Psoas muscle (tissue), 8 donors: ENCODE data around the gene PTGDR2. TPM values are rescaled to one million over a fixed set of nuclear protein-coding genes. Genes with fewer than 3 reads are reported as not detected.

Experiments
- ATAC-seq, 4 donors: fragments of 200-7000 bp; cut with Tn5 transposase; one replicate each; pipeline ENCODE4 v1.9.1; 2020; ENCODE audit warnings: moderate library complexity in 3 of 4, mild to moderate bottlenecking in 2 of 4
- DNase-seq, 2 donors: peaks; one replicate each; pipeline ENCODE4 v3.0.0-alpha.2; 2020
- H3K27ac ChIP-seq: fragments of 200-600 bp; one replicate; pipeline ENCODE4 v1.8.0; 2022
- H3K27me3 ChIP-seq, 3 donors: fragments of 200-600 bp in 1 of 3; one replicate each; pipeline versions ENCODE4 v1.6.1 to v1.8.0; 2013 to 2022; ENCODE audit warnings: low read length in 2 of 3, mild to moderate bottlenecking in 2 of 3, moderate library complexity in 1 of 3; ENCODE audit not compliant: insufficient read depth in 3 of 3
- H3K36me3 ChIP-seq, 2 donors: fragments of 200-600 bp in 1 of 2; one replicate each; pipeline versions ENCODE4 v1.6.1 to v1.8.0; 2013 to 2022; ENCODE audit warnings: low read depth in 1 of 2, mild to moderate bottlenecking in 1 of 2, moderate library complexity in 1 of 2; ENCODE audit not compliant: insufficient read depth in 1 of 2
- H3K4me1 ChIP-seq: fragments of 200-600 bp; one replicate; pipeline ENCODE4 v1.8.0; 2022
- H3K4me3 ChIP-seq: fragments of 200-600 bp; one replicate; pipeline ENCODE4 v1.8.0; 2022; ENCODE audit warnings: mild to moderate bottlenecking
- H3K9me3 ChIP-seq: fragments of 200-600 bp; one replicate; pipeline ENCODE4 v1.8.0; 2022
- WGBS, 3 donors: extraction: QIAGEN DNeasy Blood & Tissue Kit; methylation state at CpG; one replicate each; pipeline versions ENCODE4 v1.1.6 to v1.1.7; 2013; 5-methylcytosine and 5-hydroxymethylcytosine counted together
- intact Hi-C, 2 donors: fragments of 100-400 bp; cut with DNase I; formaldehyde crosslinking; loops; one replicate each; pipeline versions ENCODE4 v1.11.0 to v1.14.2; 2022
- polyA plus RNA-seq, 3 donors: library from polyadenylated mRNA; stranded (reverse); fragments of 200-250 nt; gene quantifications; one replicate each; pipeline ENCODE4 v1.2.3, GENCODE V29; 2013
- total RNA-seq, 4 donors: library from RNA; stranded (reverse); fragmentation: NEBNext Ultra II Directional in 2 of 4; extraction: Animal tissue kit (Norgen Biotek cat#: 25700) in 2 of 4; gene quantifications; one replicate each; pipeline versions ENCODE4 v1.2.1 to v1.2.4, GENCODE V29; 2021 to 2023
- TF ChIP-seq, protein P1 (sequence below): fragments of 200-600 bp; IDR thresholded peaks from one replicate; pipeline ENCODE4 v1.8.0; 2022; ENCODE audit warnings: antibody characterized with exemption
- donor health status: healthy with polysubstance abuse.
- donor health status: DM: no; HTN: no; CAD: no; lungs with moderate emphysema.
- donor health status: Bipolar disorder and iron deficiency.
- donor health status: healthy.
- donor health status: DM: yes; HTN: yes; CAD: no.
- donor health status: DM: no; HTN: no; CAD: no.
- donor health status: DM: no; HTN: no; CAD: no.
- donor health status: DM: yes; HTN: yes; CAD: no.

The PTGDR2 gene
- total and polyA plus RNA-seq, 7 donors: 0.53 to 13.9 (median 1.2) TPM

DNA sequence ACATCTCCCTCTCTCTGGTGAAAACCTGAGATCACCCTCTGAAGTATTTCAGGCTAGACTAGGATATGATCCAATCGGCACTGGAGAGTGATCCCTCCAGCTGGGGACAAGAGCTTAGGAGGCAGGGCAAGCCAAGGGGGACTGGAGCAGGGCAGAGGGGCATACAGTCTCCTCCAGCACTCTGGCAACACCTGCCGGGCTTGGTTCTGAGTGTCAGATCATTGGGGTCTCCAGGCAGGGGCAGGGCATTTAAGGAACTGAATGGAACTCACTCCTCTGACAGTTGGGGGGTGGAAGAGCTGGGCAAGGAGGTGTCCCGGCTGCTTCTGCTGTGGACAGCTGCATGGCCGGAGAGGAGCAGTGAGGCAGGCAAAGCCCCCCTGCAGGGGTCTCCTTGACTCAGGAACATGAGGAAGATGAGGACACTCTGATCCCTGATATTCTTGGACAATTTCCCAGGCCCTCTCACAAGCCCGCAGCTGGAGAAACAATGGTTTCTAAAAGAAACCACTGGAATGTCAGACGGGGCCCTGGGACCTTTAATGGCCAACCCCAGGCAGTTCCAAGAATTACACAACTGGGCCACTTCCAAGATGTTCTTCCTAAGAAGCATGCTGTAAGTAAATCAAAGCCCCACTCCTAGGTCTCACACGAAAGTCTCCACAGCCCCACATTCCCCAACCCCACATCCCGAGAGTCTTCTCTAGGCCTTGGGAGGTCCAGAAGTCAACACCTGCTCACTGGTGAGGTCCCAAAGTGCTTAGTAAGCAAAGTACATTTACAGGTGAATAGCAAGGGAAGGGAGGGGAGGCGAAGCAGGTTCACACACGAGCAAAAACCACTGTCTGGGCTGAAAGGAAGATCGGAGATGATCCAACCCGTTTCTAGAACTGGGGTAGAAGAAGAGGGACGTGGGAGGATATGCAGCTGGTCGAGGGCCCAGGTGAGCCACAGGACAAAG is 15.0 kb downstream of the PTGDR2 start:
- peak overlapping the region; percentile 99 for H3K4me3 ChIP-seq
- H3K27me3 ChIP-seq: no peaks in the 10 kb centered on the region
- no peaks in the 10 kb centered on the region for H3K9me3 ChIP-seq
- H3K36me3 ChIP-seq: no peaks in the 10 kb centered on the region
- peaks cover 28% of the 10 kb centered on the region for H3K4me1 ChIP-seq
- intact Hi-C loops: loop anchor here (5.0 to 10.0 kb wide), 2 partner anchors 62 to 324 kb away; partner anchors contain the start of gene VPS37C (in 1 of the 2)
- peak in 1 of 4 donors; percentile 21 for ATAC-seq
- peak overlapping the region; percentile 90 for H3K27ac ChIP-seq
- TF ChIP-seq, protein P1, sequence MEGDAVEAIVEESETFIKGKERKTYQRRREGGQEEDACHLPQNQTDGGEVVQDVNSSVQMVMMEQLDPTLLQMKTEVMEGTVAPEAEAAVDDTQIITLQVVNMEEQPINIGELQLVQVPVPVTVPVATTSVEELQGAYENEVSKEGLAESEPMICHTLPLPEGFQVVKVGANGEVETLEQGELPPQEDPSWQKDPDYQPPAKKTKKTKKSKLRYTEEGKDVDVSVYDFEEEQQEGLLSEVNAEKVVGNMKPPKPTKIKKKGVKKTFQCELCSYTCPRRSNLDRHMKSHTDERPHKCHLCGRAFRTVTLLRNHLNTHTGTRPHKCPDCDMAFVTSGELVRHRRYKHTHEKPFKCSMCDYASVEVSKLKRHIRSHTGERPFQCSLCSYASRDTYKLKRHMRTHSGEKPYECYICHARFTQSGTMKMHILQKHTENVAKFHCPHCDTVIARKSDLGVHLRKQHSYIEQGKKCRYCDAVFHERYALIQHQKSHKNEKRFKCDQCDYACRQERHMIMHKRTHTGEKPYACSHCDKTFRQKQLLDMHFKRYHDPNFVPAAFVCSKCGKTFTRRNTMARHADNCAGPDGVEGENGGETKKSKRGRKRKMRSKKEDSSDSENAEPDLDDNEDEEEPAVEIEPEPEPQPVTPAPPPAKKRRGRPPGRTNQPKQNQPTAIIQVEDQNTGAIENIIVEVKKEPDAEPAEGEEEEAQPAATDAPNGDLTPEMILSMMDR: no peak
- WGBS, 3 donors: 46 to 54% (median 47%) methylated on average over 14 of the region's 14 CpGs
- DNase-seq: peak; percentile 45 to 72

DNA sequence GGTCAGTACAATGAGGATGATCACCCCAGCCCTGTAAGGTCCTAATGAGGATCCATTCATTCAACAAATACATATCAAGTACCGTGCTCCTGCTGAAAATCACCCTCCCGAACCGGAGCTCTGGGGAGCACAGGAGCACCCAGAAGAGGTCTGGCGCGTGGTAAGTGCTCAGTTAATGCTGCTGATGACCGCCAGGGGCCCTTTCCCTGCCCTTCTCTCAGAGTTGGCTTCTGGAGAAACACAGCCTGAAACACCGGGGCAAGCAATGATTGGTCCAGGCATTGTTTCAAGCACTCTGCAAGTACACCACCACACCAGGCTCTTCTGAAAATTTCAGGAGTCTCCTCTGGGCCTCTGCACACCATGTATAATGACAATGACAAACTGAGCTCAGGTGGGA is 17.6 kb downstream of the PTGDR2 start:
- no peak for DNase-seq
- peaks cover 9% of the 10 kb centered on the region for H3K4me1 ChIP-seq
- intact Hi-C loops: loop anchor here in 1 of 2 donors (10.0 kb wide), 1 partner anchor 297 kb away; no protein-coding TSS in a partner anchor
- no peak for ATAC-seq
- no peak overlapping the region for H3K27ac ChIP-seq
- 81 to 85% (median 84%) methylated on average over 7 of the region's 7 CpGs for WGBS, 3 donors
- H3K27me3 ChIP-seq: no peaks in the 10 kb centered on the region
- TF ChIP-seq, protein P1: no peak
- no peaks in the 10 kb centered on the region for H3K36me3 ChIP-seq
- H3K9me3 ChIP-seq: no peaks in the 10 kb centered on the region
- no peak overlapping the region for H3K4me3 ChIP-seq

DNA sequence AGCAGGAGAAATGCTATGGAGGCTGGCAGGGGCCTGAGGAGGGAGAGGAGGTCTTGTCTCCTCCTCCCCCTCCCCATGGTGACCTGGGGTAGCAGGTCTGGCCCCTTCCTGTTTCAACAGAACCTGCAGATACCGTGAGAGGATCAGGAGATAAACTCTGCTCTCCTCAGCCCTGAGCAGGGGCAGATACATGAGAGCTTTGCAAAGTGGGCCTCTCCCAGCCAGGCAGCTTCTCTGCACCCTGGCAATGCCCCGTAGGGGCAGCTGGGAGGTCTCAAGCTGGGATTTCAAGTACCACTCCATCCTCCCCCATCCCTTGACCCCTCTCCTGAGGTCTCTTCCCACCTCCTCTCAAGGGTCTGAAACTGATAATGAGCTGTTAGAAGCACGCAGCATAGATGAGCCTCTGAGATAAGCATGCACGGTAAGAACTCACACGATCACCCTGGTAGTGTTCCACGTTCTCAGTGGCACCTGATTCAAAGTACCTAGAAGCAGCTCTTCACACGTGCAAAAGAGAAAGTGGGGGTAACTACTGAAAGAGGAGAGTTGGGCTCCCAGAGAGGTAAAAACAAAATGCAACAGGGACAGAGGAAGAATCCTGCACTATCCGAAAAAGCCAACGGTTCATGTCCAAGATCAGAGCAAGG is 18.8 kb downstream of the PTGDR2 start:
- no peak for ATAC-seq
- WGBS, 3 donors: 78 to 84% (median 82%) methylated on average over 9 of the region's 9 CpGs
- H3K36me3 ChIP-seq: no peaks in the 10 kb centered on the region
- no peak overlapping the region for H3K4me3 ChIP-seq
- H3K4me1 ChIP-seq: peaks cover 9% of the 10 kb centered on the region
- intact Hi-C loops: loop anchor here in 1 of 2 donors (10.0 kb wide), 1 partner anchor 298 kb away; no protein-coding TSS in a partner anchor
- H3K9me3 ChIP-seq: no peaks in the 10 kb centered on the region
- peak in 1 of 2 donors; percentile 15 for DNase-seq
- H3K27me3 ChIP-seq: no peaks in the 10 kb centered on the region
- TF ChIP-seq, protein P1: no peak
- no peak overlapping the region for H3K27ac ChIP-seq

DNA sequence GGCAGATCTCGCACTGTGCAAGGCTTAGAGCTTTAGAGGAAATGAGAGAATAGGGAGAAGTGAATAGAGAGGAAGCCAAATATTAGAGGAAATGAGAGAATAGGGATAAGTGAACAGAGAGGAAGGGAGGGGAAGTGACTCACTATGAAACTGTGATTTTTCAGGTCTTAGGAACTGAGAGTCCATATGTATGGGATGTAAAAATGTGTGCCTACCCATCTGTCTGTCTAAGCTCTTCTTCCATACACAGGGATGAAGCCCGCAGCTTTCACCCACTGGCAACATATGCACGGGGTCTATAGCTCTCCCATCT is 20.3 kb downstream of the PTGDR2 start:
- Histone ChIP-seq H3K27ac (no peak overlapping the region), H3K9me3 (no peaks in the 10 kb centered on the region), H3K4me1 (peaks cover 7% of the 10 kb centered on the region), H3K27me3 (no peaks in the 10 kb centered on the region), H3K4me3 (no peak overlapping the region), H3K36me3 (no peaks in the 10 kb centered on the region)
- TF ChIP-seq, protein P1: no peak
- no peak for ATAC-seq
- intact Hi-C loops: loop anchor here in 1 of 2 donors (10.0 kb wide), 1 partner anchor 299 kb away; no protein-coding TSS in a partner anchor
- 74 to 77% (median 77%) methylated on average over 3 of the region's 3 CpGs for WGBS, 3 donors
- no peak for DNase-seq
